ENCODE data around the gene SBF1.

Gene SBF1

GRCh38 chr22:50497093-50497492 is 22.3 kb upstream of the SBF1 start:
- no peak overlapping the region for H3K27ac ChIP-seq
- TF ChIP-seq ZFX (IDR thresholded peaks at IDR 0.05): no peak
- TF ChIP-seq, protein P1, sequence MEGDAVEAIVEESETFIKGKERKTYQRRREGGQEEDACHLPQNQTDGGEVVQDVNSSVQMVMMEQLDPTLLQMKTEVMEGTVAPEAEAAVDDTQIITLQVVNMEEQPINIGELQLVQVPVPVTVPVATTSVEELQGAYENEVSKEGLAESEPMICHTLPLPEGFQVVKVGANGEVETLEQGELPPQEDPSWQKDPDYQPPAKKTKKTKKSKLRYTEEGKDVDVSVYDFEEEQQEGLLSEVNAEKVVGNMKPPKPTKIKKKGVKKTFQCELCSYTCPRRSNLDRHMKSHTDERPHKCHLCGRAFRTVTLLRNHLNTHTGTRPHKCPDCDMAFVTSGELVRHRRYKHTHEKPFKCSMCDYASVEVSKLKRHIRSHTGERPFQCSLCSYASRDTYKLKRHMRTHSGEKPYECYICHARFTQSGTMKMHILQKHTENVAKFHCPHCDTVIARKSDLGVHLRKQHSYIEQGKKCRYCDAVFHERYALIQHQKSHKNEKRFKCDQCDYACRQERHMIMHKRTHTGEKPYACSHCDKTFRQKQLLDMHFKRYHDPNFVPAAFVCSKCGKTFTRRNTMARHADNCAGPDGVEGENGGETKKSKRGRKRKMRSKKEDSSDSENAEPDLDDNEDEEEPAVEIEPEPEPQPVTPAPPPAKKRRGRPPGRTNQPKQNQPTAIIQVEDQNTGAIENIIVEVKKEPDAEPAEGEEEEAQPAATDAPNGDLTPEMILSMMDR (conservative IDR thresholded peaks at IDR 0.05): no peak

- TF ChIP-seq, protein P1 (conservative IDR thresholded peaks at IDR 0.05): no peak
- no peak for TF ChIP-seq ZFX (IDR thresholded peaks at IDR 0.05)
- H3K27ac ChIP-seq: peak overlapping the region; percentile 56
Observed at GRCh38 chr22:50490531-50491308, 15.9 kb upstream of the SBF1 start.

DNA sequence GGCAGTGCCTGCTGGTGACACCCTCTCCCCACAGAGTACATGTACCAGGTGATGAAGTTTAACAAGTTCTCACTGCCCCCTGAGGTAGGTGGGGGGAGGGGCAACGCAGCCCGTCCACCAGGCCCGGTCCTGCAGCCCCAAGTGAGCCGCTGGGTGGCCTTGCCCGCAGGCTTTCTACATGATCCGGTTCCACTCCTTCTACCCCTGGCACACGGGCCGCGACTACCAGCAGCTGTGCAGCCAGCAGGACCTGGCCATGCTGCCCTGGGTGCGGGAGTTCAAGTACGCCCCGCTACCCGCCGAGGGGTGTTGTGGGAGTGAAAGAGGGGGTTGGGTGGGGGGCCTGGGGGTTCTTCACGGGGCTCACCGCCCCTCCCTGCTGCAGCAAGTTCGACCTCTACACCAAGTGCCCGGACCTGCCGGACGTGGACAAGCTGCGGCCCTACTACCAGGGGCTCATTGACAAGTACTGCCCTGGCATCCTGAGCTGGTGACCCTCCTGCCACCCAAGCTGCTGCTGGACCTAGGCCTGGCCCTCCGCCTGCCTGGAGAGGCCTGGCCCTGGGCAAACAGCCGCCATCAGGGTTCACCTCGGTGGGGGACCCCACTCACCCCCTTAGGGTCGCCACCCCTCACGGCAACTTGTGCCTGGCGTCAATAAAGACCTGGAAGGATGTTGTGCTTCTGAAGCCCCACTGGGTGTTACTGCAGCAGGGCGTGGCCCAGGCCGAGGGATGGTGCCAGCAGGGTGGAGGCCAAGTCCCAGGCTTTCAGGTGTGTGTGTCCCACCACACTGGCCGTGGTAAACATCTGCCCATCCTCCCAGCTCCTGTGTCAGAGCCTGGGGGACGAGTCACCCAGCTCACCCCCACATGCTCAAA is 14.8 kb upstream of the SBF1 start:
- no peak overlapping the region; the same call in 1 of the 2 replicates for H3K27ac ChIP-seq
- TF ChIP-seq ZFX (IDR thresholded peaks at IDR 0.05): no peak
- TF ChIP-seq, protein P1 (conservative IDR thresholded peaks at IDR 0.05): no peak

GRCh38 chr22:50488886-50489285 is 14.1 kb upstream of the SBF1 start:
- no peak overlapping the region for H3K27ac ChIP-seq
- no peak for TF ChIP-seq ZFX (IDR thresholded peaks at IDR 0.05)
- TF ChIP-seq, protein P1 (conservative IDR thresholded peaks at IDR 0.05): no peak

- no peak overlapping the region for H3K27ac ChIP-seq
- TF ChIP-seq, protein P1 (conservative IDR thresholded peaks at IDR 0.05): no peak
- TF ChIP-seq ZFX (IDR thresholded peaks at IDR 0.05): no peak
Observed at GRCh38 chr22:50488006-50488677, 13.3 kb upstream of the SBF1 start.

DNA sequence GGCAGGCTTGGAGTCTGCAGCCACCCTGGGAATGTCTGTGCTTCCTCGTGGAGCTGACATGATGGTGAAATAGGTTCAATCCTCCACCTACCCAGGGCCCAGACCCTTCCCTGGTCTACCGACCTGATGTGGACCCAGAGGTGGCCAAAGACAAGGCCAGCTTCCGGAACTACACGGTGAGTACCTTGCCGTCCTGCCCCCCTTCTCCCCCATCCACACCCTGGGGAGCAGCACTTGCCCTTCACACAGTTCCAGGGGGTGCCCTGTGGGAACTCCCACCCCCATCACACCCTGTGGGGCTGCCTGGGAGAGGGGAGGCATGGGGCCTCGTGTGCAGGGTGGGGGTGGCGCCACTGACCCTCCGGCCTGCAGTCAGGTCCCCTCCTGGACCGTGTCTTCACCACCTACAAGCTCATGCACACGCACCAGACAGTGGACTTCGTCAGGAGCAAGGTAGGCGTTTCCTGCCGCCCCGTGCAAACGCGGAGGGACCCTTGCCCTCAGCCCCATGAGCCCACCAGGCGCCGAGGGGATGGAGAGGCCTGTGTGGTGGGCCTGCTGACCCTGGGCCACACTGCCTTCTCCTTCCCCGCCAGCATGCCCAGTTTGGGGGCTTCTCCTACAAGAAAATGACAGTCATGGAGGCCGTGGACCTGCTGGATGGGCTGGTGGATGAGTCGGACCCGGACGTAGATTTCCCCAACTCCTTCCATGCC is 12.6 kb upstream of the SBF1 start:
- TF ChIP-seq ZFX (IDR thresholded peaks at IDR 0.05): no peak
- TF ChIP-seq, protein P1 (conservative IDR thresholded peaks at IDR 0.05): no peak
- H3K27ac ChIP-seq: no peak overlapping the region

All from C4-2B (cell line).